ENCODE results near the gene NFKB1.

DNA sequence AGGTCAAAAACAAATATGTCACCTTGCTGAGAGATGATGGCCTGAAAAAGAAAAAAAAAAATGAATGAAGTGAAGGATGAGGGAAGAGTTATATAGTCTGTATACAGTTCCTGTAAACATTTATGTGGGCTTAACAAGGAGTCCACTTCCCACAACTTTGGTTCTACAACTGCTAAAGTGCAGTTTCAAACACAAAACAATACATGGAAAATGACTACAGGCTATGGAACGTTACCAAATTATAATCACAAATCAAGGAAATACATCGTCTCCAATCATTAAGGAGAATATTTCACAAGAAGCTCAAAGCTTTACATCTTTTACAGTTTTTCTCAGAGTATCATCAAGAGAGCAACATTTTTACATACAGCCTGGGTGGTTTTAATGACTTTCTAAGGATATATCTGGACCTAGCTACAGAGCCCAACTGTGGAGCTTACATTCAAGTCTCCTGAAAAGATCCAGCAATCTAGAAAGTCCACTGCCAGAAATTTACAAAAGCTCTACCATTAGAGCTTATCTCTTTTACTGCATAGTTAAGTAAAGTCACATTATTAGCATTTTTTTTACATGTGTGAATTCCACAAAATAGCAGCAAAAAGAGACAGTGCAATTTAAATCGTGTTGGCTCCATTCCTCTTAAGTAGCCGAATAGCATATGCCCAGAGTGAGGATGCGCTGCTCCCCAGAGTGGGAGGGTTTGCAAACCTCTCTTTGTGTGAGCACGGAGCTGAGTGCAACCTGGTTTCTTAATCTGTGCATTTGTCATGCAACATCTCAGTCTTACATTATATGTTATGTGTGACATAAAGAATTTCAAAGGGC is 131.3 kb downstream of the NFKB1 start:
- TF ChIP-seq, protein P1, sequence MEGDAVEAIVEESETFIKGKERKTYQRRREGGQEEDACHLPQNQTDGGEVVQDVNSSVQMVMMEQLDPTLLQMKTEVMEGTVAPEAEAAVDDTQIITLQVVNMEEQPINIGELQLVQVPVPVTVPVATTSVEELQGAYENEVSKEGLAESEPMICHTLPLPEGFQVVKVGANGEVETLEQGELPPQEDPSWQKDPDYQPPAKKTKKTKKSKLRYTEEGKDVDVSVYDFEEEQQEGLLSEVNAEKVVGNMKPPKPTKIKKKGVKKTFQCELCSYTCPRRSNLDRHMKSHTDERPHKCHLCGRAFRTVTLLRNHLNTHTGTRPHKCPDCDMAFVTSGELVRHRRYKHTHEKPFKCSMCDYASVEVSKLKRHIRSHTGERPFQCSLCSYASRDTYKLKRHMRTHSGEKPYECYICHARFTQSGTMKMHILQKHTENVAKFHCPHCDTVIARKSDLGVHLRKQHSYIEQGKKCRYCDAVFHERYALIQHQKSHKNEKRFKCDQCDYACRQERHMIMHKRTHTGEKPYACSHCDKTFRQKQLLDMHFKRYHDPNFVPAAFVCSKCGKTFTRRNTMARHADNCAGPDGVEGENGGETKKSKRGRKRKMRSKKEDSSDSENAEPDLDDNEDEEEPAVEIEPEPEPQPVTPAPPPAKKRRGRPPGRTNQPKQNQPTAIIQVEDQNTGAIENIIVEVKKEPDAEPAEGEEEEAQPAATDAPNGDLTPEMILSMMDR (optimal IDR thresholded peaks at IDR 0.05 in 1 of 3, IDR thresholded peaks at IDR 0.05 in 1 of 3, conservative IDR thresholded peaks at IDR 0.05 in 1 of 3; ENCODE audit: extremely low read depth in 1 of 3, insufficient read depth in 2 of 3, low read length in 3 of 3), result no peak
- no peak for TF ChIP-seq EZH2 (IDR thresholded peaks at IDR 0.05; ENCODE audit: low read length)

All from keratinocyte (primary cell).